HG03135 (cell line): Measurements from ENCODE around the gene NCBP3.

ENCODE experiments used
- ATAC-seq: cut with Tn5 transposase; IDR thresholded peaks from one replicate; pipeline ENCODE4 v1.9.1; 2021; ENCODE audit warnings: mild to moderate bottlenecking, moderate library complexity; ENCODE audit not compliant: unreplicated experiment

The NCBP3 gene

GRCh38 chr17:3813171-3813570 lies 32.9 kb downstream of the NCBP3 start:
- ATAC-seq: no peak

DNA sequence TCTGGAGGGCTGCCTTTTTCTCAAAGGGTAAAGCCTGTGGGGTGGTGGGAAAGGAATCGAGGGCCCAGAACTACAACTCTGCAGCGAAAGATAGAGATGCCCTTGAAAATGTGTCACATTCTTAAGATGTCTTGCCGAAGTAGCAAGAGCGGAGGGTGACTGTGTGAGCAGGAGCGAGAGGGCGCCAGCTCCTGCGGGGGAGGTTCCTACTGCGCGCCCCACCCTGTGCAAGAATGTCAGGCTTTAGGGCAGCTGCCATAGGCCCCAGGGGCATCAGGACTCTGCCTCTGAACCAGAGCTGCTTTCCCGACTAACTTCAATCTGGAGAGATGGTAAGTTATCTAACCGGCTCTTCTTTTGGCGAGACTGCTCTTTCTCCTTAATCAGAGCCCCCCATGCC lies 33.3 kb downstream of the NCBP3 start:
- no peak for ATAC-seq

- ATAC-seq: no peak
Measured at GRCh38 chr17:3812284-3812683, 33.8 kb downstream of the NCBP3 start.

DNA sequence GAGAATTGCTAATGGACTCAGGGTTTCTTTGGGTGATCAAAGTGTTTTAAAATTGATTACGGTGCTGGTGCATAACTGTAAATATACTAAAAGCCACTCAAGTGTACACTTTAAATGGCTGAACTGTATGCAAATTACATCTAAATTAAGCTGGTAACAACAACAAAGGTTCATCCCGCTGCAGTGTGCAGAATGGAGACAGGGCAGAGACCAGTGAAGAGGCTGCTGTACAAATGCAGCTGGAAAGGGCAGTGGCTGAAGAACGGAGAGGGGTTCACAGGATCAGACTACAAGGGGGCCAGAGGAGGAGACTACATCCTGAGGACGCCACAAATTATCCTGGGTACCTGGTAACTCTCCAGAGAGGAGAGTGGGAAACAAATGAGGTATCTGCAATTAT lies 36.0 kb downstream of the NCBP3 start:
- no peak for ATAC-seq

GRCh38 chr17:3809135-3809534 lies 36.9 kb downstream of the NCBP3 start:
- no peak for ATAC-seq

GRCh38 chr17:3808701-3809100 lies 37.3 kb downstream of the NCBP3 start:
- ATAC-seq: no peak

- ATAC-seq: no peak
Measured at GRCh38 chr17:3805581-3805980, 40.5 kb downstream of the NCBP3 start.

DNA sequence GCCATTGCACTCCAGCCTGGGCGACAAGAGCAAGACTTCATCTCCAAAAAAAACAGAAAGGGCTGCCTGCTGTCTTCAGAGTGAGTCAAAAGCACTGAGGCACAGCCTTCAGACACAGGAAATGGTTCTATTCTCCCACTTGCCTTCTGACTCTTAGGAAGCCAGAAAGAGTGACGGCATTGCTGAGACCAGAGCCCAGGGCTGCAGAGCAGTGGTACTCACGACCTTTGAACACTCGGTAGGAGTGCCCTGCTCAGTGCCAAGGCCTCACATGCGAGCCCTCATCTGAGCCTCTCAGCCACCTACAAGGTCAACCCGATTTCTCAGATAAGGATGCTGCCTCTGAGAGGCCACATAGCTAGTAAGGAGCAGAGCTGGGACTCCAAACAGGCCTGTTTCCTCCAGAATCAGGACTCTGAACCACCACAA lies 41.5 kb downstream of the NCBP3 start:
- ATAC-seq: no peak

GRCh38 chr17:3803308-3803640 lies 42.8 kb downstream of the NCBP3 start:
- no peak for ATAC-seq

GRCh38 chr17:3802461-3803307 lies 43.4 kb downstream of the NCBP3 start:
- ATAC-seq: no peak

DNA sequence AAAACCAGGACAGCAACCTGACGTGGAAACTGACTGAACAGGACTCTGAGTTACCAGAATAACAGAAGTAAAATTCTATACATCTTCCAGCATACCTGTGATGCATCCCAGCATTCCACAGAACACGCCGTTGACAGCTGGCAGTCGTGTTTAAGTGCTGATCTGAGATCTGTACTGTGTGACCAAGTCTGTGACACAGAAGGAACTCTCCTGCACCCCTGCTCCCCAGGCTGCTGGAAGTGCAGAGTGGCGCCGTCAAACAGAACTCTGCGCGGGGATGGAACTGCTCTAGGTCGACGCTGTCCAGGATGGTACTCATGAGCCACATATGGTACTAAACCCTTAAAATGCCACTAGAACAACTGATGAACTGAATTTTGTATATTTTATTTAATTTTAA lies 44.3 kb downstream of the NCBP3 start:
- ATAC-seq: no peak

- no peak for ATAC-seq
Measured at GRCh38 chr17:3801347-3801746, 44.7 kb downstream of the NCBP3 start.

GRCh38 chr17:3800362-3801271 lies 45.4 kb downstream of the NCBP3 start, which contains the start of gene ITGAE:
Gene ITGAE, minus strand, starts transcription at chr17:3801188. Its CDS starts 44 bp downstream, at chr17:3801144.
- ATAC-seq: no peak

GRCh38 chr17:3799181-3799945 lies 46.7 kb downstream of the NCBP3 start:
- no peak for ATAC-seq

- ATAC-seq: no peak
Measured at GRCh38 chr17:3798273-3799180, 47.5 kb downstream of the NCBP3 start.

DNA sequence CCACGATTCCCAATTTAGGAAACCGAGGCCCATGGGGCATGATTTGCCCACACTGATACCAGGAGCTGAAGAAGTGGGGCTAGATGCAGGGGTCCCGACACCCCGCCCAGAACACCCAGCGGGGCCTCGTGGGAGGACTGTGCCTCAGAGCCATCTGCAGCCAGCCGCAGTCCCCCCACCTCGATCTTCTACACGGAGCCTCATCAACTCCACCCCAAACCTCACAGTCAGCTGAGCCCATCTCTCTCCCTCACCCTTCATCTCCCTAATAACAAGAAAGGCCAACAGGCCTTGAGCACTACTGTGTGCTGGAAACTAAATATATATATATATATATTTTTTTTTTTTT lies 49.2 kb downstream of the NCBP3 start:
- ATAC-seq: peak; percentile 44

GRCh38 chr17:3796110-3796821 lies 49.8 kb downstream of the NCBP3 start:
- peak; percentile 75 for ATAC-seq

GRCh38 chr17:3795390-3796102 lies 50.5 kb downstream of the NCBP3 start:
- no peak for ATAC-seq
